ENCODE measurements around the gene ZFP57. TPM values are rescaled to one million over a fixed set of nuclear protein-coding genes. Genes with fewer than 3 reads are reported as not detected.

ZFP57 gene
- polyA plus RNA-seq, 4 donors, result 0.16 to 0.24 (median 0.21) TPM; not detected in 1

DNA sequence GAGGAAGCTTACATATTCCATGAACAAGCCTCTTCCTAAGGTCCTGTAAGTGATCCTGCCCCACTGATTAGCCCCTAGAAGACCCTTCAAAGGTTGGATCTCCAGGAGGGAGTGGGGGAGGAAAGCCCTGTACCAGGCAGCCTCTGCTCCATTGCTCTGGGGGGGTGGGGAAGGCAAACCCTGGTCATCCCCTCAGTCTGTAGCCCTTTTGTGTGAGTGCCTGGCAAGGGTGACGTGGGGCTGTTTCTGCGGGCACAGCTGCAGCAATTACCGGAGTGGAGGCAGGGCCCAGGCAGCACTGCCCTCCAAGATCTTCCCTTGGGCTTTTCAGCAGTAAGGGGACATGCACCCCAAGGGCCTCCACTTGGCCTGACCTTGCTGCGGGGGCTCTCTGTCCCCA, 24.2 kb downstream of the ZFP57 start, which contains the start of gene MOG:
Gene MOG, plus strand, starts transcription at position 295 of the 400 bp plus-strand sequence. CDS start 118 bp downstream, outside the sequence.
- no peak for DNase-seq (ENCODE audit: low read depth in 4 of 4, low spot score in 2 of 4)

- no peak for DNase-seq (ENCODE audit: low read depth in 4 of 4, low spot score in 2 of 4)
These were observed 24.8 kb downstream of the ZFP57 start for GRCh38 chr6:29656157-29656556.

DNA sequence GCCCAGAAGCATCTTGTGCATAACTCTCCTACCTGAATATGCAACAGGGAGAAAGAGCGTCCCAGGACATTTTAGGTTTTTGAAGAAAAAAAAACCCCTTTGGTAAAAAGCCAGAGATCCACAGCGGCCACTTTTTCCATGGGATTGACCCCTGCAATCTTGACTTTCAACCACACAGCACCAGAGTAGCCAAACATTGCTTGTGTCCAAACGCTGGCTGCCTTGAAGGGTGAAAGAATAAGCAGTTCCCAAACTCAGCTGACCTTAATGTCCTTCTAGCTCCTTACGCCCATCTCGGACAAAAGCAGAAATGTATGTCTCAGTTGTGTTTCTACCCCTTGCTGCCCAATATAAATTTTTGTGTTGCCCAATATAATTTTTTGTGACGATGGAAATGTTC, 25.3 kb downstream of the ZFP57 start:
- no peak for DNase-seq (ENCODE audit: low read depth in 4 of 4, low spot score in 2 of 4)

DNA sequence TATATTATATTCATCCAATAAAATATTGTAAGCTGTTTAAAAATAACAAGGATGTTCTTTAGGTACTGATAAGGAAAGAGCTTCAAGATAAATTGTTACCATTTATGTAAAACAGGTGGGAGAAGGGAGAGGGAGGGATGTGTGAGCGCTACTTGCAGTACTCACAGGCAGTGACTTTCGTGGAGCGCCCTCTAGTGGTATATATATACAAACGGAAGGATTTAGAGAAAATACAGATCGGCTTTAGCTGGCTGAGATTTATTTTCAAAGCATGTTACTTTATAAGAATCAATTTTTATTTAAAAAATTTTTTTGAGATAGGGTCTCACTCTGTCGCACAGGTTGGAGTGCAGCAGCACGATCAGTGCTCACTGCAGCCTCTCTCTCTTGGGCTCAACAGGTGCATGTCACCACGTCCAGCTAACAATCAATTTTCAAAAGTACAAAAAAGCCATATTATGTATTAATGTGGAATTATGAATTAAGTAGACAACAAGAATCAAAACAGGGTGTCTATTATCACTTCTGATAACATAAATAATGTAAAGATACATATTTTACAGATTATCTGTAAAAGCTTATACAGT, 27.4 kb downstream of the ZFP57 start:
- no peak for DNase-seq (ENCODE audit: low read depth in 4 of 4, low spot score in 2 of 4)

GRCh38 chr6:29652198-29652584, 28.8 kb downstream of the ZFP57 start:
- no peak for DNase-seq (ENCODE audit: low read depth in 4 of 4, low spot score in 2 of 4)

DNA sequence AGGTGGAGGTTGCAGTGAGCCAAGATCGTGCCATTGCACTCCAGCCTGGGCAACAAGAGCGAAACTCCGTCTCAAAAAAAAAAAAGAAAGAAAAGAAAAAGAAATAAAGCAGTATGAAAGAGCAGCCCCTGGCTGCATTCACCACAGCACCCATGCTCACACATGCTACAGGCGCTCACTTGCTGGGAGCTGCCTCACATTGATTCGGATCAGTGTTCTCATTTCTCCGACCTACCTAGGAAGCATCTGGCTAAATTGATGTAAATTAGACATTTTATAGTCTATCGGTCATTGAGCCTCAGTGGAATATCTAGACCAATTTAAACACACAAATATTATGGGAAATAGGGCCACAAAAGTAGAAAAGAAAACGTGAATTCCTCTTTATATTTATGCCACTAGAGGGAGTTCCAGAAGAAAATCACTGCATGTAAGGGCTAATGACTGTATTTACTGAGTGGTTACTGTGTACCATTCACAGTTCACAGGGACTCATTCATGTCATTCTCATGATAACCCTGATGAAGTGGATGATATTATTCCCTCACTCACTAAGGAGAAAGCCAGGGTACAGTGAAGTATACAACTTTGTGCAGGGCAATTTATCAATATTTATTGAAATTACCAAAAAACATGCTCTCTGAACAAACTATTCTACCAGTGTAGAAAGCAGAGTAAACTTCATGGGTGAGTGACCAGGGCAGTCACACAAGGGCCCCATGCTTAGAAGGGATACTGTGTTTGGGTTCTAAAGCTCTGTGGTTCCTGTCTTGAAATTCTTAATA, 29.3 kb downstream of the ZFP57 start:
- DNase-seq (ENCODE audit: low read depth in 4 of 4, low spot score in 2 of 4), result no peak

DNA sequence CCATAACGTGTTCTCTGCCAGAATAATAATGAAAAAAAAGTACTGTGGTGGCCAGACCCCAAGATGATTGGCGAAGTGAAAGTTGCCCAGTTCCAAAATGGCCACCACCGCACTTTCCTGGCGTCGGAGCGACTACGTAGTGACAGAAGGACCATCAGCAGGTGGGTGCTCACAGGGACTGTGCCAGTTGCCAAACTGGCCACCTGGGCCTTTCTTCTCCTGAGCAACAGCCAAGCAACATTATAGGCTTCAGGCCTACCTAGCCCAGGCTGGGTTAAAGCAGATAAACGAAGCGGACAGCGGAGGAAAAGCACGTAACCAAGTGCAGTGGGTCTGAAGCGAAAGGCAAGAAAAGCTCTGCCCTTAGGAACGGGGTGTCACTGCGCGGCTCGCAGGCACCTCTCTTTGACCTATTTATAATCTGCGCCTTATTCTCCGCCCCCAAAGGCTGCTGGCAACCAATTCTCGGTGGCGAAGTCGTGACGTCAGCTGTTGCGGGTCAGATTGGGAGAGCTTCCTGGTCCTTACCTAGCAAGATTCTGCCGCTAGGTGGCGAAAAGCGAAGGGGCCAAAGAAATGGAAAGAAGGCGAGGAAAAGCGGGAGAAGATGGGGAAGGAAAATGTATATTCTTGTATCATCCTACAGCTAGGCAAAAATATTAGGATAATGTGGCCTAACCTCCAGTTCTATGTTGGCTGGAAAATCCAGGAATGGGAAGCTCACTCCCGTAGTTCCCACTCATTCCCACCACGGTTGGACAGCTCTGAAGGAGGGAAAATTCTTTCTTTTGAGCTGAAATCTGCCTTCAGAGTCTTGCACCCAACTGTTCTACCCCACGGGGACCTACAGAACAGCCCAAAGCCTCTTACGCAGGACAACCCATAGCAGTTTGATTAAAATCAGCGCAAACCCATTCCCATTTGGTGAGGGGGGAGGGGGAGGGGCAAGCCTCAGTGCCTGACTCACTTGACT, 31.0 kb downstream of the ZFP57 start:
- peak; percentile 92 to 98 (median 92) for DNase-seq (ENCODE audit: low read depth in 4 of 4, low spot score in 2 of 4)

GRCh38 chr6:29647927-29648642, 32.9 kb downstream of the ZFP57 start:
- no peak for DNase-seq (ENCODE audit: low read depth in 4 of 4, low spot score in 2 of 4)

DNA sequence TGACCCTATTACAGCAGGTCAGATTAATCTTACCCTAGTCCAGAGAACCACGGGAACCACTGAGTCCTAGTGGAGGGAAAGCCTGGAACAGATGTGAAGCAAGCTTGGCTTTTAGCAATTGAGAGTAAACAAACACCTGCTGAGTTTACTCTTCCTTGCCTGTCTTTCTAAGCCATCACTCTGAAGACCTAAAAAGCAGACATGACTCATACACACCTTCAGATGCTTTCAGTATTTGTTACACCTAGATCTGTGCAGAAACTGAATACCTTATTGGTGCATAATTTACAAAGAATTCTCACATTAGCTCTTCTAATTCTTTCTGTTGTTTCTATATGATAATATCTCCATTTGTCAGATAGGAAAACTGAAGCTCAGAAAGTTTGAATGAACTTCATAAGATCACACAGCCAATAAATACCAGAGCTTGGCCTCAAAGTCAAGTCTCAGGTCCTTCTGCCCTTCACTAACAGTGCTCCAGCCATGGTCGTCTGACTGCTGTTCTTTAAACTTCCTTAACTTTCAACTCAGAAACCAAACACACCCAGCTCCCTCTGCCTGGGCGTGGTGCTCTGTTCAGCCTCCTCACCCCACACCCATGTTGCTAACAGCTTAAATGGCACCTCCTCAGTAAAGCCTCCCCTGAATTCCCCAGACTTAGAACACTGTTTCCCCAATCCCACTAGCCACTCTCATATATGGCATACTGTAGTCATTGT, 39.4 kb downstream of the ZFP57 start:
- no peak for DNase-seq (ENCODE audit: low read depth in 4 of 4, low spot score in 2 of 4)

DNA sequence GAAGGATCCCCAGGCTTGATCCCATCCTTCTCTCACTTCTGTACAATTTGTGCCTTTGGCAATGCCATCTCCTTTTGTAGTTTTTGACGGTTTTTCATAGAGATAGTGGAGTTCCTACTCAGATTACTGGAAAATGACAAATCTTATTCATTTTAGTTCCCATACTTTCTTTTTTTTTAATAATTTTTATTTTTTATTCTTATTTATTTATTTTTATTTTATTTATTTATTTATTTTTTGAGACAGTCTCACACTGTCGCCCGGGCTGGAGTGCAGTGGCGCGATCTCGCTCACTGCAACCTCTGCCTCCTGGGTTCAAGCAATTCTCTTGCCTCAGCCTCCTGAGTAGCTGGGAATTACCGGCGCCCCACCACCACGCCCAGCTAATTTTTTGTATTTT, 43.7 kb downstream of the ZFP57 start:
- DNase-seq (ENCODE audit: low read depth in 4 of 4, low spot score in 2 of 4), result no peak

DNA sequence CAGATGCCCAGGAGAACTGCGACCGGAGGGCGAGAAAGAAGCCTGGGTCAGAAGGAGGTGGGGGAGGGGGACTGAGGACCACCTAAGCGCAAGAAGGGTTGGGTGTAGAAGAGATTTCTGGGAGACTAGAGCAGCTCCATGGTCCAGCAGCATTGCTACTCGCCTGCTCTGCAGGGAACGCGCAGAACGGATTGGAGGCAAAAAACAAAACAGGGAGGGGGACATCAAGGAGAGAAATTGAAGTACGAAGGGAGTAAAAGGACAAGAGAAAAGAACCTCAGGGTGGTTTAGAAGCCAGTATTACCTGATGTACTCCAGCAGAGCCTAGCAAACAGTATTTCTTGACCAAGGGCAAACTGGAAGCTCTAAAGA, 47.4 kb downstream of the ZFP57 start:
- DNase-seq (ENCODE audit: low read depth in 4 of 4, low spot score in 2 of 4), result peak in 2 of 4 donors; percentile 28 to 64

DNA sequence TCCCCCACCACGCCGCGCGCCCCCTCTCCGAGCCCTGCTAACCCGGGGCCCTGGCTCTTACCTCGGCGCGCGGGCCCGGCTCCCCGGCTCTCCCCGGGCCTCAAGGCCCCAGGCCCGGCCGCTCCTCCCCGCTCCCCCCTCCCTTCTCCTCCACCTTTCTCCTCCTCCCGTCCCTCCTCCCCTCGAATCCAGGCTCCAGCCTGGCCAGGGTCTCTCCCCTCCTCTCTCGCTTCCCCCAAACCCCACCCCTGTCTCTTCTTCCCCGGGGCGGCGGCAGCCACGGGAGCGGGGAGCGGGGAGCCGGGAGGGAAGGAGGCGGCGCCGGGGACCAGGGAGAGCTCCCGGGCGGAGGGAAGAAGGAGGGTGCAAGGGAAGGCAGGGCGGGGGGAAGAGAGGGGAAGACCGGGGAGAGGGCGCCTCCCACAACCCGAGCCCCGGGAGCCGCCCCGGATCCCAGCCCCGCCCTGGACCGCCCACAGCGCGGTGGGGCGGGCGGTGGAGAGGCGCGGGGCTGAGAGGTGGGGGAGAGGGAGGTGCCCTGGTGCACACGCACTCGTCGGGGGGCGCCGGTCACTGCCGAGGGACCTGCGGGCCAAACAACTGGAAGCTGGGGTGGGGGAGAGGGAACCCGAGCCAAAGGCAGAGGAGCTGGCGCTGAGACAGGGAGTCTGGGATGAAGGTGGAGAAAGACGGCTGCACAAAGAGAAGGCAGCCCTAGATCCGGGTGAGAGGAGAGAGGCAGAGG, 48.0 kb downstream of the ZFP57 start, which contains the start of gene GABBR1:
Gene GABBR1, minus strand, starts transcription at position 395 of the 745 bp plus-strand sequence. CDS start 798 bp downstream, outside the sequence.
- peak; percentile 78 to 86 (median 82) for DNase-seq (ENCODE audit: low read depth in 4 of 4, low spot score in 2 of 4)

DNA sequence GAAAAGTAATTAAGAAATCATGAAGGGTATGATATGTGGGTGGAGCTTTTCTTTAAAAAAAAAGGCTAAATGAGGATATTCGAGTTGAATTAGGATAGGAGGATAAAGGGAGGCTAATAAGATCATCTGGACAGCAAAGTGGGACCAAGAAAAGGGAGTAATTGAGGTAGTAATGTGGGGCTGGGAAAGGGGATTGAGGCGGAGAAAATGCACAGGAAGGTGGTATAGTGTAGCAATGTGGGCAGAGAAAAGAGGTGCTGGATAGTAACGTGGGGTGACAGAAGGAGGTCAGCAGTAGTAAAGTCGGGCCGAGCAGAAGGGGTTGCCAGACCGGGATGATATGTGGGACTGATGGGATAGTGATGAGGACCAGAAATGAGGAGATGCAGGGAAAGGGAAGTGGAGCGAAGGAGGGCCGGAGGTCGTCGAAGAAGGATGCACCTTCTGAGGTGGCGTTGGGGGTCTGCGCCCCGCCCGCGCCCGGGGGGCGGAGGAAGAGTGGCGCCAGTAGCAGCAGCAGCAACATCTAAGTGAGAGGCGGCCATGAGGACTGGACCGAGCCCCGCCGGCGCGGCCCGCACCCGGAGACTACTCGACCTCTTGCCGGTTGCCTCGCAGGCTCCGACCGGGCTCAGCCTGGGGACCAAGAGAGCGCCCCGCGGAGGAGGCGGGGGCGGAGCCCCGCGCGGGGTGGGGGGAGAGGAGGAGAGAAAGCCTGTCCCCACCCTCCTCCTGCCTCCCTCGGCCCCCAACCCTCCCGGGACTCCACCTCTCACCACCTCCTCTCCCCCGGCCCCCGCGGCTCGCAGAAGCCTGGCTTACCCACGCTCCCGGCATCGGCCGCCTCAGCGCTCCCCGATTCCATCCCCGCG, 48.9 kb downstream of the ZFP57 start:
- no peak for DNase-seq (ENCODE audit: low read depth in 4 of 4, low spot score in 2 of 4)

DNA sequence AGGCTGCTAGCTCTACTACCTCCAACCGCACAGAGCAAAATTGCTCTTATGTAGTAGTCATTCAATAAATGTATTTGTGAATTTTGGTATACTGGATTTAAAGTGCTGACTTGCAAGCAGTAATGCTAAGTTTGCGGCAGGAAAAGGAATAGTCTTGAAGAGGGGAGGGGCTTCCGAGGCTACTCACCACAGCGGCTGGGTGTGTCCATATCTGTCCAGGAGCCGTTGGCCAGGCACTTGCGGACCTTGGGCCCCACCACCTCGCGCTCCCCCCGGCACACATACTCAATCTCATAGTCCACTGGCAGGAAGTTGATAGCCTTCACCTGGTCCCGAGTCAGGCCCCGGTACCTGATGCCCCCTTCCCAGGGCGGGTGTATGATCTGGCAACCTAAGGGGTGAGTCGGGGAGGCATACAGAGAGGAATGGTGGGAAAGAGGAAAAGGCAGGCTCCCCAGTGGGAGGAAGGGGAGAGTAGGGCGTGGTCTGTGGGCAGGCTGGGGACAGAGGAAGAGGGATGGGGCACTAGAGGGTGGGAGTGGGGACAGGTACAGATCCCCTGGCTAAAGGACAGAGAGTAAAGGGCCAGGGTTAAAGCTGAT, 49.6 kb downstream of the ZFP57 start:
- DNase-seq (ENCODE audit: low read depth in 4 of 4, low spot score in 2 of 4), result no peak

DNA sequence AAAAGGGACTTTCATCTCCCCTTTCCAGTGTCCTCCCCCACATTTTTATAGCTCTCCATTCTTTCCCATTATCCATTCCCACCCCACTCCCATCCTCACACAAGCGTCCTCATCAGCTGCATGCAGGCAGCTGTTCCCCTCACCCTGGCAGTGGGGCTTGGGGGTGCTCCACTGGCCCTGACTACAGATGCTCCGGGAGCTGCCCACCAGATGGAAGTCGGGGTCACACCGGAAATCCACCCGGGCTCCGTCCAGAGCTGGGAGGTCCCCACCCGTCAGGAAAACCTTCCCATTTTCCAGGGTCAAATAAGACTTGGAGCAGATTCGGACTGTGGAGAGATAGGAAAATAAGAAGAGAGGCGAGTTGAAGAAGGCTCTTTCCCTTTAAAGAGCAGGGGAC, 50.6 kb downstream of the ZFP57 start:
- no peak for DNase-seq (ENCODE audit: low read depth in 4 of 4, low spot score in 2 of 4)

- no peak for DNase-seq (ENCODE audit: low read depth in 4 of 4, low spot score in 2 of 4)
These were observed 51.4 kb downstream of the ZFP57 start for GRCh38 chr6:29629571-29629970.

GRCh38 chr6:29628419-29629281, 52.3 kb downstream of the ZFP57 start:
- peak; percentile 50 to 81 (median 59) for DNase-seq (ENCODE audit: low read depth in 4 of 4, low spot score in 2 of 4)

Data from left renal cortex interstitium (tissue), 4 donors.